Stimulated activated CD4-positive, alpha-beta T cell treated with anti-CD3 and anti-CD28 coated beads, Interleukin-1b, Interleukin-23, amount 100 ng/mL, for 24 hours (primary cell): ENCODE measurements around the gene TBC1D22B.
"Not testable (repeated sequence)": the region's sequence is repeated elsewhere in the genome, so short reads cannot be mapped to it uniquely, and the experiment has no call there.

ENCODE experiments used
- DNase-seq, 4 experiments: peaks; one replicate each; pipeline ENCODE4 v3.0.0-alpha.2; 2020; ENCODE audit warnings: low read depth in 4 of 4, low spot score in 1 of 4

Gene TBC1D22B

DNA sequence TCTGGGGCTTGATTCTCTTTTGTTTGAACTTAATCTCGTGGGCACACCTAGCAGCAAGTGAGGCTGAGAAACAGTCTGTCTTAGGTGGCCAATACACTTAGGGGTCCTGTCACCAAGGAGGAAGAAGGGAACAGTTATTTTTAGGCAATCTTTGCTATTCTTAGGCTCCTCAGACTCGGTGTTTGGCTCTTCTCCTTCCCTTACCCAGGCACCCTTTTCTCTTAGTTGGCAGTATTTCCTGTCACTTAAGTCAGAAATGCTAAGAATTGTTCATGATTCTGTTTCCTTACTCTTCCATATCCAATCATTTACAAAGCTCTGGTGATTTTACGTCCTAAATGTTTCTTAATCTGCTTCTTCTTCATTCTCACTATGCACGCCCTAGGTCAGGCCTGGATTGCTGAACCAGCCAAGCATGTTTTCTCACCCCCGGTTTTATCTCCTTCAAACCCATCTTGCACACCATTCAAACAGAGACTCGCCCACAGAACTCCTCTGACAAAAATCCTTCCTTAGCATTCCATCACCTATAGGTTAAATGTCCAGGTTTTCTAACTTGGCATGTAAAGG, 45.6 kb downstream of the TBC1D22B start:
- DNase-seq: no peak

DNA sequence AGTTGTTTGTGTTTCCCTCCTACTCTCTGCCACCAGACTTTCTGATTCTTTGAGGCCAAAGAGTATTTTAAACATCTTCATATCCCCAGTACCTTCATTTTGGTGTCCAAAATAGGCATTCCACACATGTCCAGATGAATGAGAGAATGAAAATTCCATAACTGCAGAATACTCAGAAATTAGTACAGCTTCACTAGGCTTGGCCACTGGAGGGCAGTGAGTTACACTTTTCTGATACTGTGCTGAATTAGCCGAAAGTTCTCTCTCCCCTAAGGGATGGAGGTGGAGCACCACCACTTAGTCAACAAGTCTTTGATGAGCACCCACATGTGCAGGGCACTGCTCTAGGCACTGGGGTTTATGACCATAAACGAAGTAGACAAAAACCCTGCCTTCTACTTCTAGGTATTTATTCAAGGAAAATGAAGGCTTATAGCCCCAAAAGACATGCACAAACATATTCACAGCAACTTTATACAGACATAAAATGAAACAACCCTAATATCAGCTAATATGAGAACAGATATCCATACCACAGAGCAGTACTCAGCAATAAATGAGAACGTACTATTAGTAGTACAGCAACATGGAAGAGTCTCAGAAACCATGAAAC, 46.4 kb downstream of the TBC1D22B start:
- no peak for DNase-seq

DNA sequence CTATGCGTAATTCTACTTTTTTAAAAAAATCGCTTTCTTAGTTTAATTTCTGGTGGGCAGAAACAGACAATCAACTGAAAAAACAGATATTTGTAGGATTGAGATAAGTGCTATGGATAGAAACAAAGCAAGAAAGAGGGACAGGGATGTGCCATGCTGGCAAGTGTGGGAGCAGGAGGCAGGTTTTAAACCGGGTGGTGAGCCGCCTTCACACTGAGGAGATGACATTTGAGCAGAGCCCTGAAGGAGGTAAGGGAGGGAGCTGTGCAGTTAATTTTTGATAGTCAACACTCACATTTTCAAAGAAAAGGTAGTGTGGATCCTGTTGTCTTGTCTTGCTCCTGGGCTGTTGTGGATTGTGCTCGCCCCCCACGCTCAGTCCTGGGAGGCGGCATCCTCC, 47.2 kb downstream of the TBC1D22B start:
- DNase-seq: no peak

DNA sequence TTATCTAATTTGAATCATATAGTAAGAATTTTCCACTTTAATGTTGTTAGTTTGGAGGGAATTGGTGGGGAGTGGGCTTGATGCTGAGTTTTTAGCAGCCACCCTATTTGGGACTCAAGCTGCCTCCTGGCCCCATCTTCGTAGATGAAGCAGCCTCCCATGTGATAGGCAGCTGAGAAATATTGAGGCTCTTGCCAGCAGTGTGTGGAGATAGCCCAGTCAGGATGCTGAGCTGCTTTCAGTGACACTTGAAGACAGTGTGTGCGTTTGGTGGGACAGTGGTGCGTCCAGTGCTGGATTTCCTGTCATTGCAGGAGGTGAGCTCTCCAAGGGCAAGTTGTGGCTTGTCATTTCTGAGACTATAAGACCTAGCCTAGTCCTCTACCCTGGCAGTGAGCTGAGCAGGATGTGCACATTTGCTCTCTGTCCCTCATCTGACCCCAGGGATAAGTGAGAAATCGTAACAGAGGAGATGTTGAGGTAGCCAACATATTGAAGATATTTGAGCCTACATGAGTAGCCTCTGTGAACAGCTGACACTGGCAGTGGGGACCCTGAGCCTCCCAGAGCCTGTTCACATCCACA, 48.4 kb downstream of the TBC1D22B start:
- no peak for DNase-seq

DNA sequence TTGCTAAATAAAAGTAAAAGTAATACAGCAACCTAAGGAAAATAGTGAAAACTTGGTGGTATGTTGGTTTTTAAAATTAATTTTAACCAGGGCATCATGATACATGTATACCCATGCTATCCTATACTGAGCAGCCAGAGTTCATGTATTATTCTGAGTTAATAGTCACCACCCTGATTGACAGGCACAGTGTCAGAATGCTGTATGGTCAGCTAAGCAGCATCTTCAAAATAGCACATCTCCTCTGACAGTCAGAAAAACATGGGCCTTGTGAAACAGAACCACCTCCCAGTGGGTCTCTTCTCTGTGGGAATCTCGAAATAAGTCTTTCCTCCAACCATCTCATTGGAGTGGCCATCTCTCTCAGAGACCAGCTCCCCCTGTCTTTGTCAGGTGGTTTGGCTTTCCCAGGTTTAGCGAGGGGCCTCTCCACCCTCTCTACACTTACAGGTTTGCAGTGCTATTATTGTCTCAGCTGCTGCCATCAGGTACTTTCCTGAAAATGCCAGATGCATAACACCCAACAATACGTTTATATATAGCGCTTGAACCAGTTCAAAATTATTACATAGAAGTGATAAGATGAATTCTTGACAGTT, 49.2 kb downstream of the TBC1D22B start:
- no peak for DNase-seq

DNA sequence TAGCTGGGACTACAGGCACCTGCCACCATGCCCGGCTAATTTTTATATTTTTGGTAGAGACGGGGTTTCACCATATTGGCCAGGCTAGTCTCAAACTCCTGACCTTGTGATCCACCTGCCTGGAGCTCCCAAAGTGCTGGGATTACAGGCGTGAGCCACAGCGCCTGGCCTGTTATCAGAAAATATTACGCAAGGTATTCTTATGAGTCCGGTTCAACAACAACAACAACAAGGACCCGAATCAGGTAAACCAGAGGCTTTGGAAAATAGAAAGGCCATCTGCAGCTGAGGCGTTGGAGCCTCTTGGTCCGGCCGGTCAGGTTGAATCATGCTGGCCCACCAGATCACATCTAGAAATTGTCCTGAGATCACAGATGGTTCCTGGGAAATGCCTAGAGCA, 49.9 kb downstream of the TBC1D22B start:
- not testable (repeated sequence) for DNase-seq

DNA sequence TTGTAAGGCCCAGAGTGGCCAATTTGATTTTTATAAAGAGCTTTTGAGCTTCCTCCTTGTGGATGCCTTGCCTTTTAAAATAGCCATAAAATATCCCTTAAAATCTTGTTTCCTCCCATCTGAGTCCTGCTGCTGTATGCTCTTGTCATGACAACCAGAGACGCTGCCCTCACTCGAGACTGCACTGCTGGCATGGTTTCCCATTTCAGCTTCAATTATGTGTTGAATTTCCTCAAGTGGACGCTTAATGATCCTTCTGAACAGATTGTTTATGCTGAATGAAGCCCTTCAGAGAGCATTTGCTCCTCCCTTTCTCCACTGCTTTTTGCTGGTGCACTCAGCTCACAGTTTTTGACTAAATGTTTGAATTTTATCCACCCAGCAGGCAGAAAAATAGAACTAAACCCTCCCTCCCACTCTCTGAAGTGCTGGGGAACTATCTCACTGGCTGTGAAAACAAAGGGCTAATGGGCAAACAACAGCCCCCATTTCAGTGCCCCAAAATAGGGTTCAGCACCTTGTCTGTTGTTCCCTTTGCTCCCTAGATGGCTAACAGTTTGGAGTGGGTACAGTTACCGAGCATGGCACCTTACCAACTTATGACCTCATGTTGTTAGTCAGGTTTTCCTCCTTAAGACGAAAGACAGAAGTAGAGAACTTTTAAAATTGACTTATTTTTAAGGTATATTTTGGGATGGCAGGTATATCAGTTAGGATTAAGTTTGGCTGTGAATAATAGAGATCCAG, 50.7 kb downstream of the TBC1D22B start:
- DNase-seq: no peak

DNA sequence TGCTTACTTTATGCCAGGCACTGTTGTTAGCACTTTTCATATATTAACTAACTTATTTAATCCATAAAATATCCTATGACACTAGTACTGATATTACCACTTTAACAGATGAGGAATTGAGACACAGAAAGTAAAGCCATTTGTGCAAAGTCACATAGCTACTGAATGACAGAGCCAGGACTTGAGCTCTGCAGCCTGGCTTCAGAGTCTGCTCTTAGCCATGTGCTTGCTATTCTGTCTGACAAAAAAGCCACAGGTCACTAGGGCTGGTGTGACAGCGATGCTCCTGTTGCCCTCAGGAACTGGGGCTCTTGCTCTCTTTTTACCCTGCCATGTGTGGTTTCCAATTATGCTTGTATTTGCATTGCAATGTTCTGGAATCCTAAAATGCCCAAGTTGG, 51.5 kb downstream of the TBC1D22B start:
- DNase-seq: no peak

DNA sequence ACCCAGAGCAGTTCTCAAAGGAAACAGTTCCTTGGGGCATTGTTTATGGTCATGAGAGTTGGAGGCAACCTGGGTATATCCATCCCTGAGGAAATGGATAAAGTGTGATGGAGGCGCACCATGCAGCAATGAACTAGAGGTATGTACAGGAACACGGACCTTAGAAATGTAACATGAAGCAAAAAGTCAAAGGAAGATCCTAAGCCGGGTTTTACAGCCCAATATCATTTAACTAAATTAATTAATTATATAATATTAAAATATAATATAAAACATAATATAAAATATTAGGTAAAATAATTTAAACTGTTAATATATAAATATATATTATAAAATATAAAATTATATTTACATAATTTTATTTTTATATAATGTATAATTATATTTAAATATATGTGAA, 52.1 kb downstream of the TBC1D22B start:
- no peak for DNase-seq

DNA sequence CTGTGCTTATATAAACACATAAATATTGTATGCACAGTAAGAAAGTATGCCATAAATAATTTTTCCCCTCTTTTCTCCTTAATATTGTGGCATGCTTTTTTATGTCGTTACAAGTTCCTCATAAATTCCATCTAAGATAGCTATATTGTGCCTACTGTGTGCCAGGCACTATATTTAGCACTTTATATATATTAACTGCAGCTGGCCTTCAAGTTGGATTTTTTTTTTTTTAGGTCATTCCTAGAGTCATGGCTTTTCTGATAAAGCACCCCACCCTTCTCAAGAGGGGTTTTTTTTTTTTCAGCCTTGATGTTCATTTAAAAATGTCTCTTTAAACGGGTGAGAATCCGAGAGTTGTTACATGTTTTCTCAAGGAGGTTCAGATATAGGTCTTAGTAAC, 53.4 kb downstream of the TBC1D22B start:
- DNase-seq: no peak

DNA sequence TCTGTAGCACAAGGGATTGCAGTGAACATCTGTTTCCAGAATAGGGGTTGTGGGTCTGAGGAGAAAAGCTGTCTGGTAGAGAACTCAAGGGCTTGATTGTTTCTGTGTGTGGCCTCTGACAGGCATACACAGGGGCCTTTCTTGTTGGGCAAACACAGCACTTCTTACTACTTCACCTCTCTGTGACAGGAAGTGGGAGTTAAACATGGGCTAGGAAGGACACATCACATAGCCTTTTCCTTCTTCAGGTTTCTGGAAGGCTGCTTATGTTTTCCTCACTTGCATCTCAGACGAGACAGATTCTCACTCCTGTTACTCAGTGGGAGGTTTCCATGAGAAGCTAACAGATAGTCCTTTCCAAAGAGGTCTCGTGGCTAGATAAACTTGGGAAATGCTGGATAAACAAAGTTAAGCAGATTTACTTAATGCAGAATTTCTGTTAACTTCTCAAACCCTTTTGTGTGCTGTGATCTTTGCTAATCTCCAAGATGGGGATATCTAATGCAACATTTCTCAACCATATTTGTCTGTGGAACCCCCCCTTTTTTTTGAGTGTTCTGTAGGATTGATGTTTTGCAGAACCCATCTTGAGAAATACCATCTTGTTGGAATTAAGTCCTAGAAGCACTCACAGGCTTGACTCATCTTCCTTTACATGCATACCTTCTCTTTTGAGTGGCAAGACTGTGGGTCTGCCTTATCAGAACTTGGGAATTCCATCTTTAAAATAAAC, 54.3 kb downstream of the TBC1D22B start:
- no peak for DNase-seq

DNA sequence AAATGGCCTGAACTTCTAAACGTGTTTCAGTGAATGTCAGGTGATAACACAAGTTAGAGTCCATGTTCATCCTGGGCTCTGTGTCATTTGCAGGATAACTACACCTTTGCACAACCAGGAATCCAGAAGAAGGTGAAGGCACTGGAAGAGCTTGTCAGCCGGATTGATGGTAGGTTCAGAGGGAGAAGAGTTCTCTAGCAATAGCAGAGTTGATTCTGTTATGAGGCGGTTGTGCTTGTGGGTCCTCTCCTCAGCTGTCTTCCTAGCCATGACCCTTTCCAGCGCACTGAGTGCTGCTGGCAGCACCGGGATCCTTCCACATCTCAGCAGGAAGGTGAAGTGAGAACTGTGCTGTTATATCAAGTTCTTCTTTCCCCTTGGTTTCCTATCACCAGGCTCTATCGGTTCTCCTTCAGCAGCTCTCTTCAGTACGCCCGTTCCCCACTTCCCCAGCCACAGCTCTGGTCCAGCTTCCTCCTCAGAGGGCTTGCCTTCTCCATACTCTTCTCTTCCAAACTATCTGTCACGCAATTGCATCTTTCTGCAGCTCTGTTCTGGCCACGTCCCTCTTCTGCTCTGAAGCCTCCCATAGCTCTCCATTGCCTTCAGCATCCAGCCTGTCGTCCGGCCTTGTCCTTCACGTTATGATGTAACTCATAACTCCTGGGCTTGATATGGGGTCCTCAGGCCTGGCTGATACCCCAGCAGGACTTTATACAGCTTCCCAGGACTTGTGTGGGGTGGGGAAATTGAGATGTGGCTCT, 56.3 kb downstream of the TBC1D22B start:
- DNase-seq: no peak

DNA sequence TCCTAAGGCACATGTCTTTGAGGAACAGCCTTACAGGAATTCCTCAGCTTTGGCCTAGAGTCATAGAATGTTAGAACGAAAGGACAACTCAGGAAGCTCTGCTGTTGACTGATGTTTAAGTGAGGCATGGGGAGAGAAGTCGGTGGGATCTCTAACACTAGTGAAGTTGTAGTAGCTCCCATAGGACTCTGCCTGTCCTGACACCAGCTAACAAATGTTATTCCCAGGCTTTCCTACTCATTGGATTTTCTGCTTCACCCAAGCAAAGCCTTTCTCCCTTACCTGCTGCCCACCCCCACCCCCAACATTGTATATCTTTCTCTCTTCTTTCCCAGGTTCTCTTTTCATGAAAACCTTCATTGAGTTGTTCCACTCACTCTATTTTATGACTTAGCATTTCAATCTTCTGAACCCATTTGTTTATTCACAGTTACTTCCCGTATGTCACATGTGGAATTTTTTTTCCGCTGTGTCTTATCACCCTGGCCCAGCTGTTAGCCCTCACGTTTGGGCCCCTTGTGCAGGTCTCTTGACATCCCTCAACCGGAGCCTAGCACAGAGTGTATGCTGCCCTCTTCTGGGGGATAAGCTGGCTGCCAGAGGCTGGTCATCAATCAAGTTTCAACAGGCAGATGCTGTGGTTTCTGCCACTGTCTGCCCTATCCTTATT, 57.0 kb downstream of the TBC1D22B start:
- peak in 1 of 4 experiments; percentile 13 for DNase-seq

DNA sequence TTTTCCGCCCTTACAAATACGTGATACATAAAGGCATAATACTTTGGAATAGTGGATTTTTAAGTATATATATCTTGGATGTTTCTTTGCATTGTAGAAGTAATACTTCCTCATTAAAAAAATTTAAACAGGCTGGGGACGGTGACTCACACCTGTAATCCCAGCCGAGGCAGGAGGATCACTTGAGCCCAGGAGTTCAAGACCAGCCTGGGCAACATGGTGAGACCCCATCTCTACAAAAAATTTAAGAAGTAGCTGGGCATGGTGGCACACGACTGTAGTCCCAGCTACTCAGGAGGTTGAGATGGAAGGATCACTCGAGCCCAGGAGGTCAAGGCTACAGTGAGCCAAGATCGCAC, 57.6 kb downstream of the TBC1D22B start:
- DNase-seq: no peak

DNA sequence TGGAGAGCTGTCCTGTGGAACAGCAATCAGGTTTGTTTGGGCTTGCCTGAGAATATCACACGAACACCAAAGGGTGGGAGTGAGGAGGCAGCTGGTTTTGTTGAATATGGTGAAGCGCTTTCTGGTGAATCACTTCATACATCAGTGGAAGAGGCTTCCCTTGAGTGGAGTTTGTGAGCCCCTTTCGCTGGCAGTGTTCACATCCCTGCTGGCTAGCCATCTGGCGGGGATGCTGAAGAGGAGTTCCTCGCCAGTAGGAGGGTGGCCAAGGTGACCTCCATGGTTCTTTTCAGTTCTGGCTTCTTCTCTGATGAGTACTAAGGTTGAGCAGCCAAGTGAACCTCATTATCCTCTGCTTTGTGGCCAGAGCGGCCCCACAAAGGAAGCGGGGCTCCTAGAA, 58.5 kb downstream of the TBC1D22B start:
- DNase-seq: no peak

DNA sequence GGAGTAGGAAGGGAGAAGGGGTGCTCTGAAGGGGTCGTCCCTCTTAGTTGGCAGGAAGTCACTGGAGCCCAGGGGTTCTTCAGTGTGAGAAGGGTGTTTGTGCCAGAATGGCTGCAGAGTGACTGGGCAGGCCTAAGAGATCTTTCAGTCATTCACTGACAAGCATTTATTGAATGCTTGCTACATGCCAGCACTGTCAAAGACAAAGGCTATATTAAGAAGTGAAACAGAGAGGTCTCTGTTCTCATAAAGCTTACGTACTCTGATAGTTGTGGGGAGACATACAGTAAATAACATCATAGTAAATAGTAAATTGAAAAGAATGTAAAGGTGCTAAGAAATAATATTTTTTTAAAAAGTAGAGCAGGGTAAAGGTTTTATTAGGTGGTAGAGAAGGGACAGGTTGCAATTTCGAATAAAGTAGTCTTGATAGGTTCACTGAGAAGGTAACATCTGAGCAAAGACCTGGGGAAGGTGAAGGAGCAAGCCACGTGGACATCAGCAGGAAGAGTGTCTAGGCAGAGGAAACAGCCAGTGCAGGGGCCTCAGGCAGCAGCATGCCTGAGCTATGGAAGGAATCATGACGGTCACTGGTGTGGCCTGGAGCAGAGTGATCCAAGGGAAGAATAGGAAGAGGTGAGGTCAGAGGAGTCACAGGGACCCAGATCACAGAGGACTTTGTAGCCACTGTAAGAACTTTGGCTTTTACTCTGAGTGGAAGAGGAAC, 59.9 kb downstream of the TBC1D22B start:
- DNase-seq: no peak

DNA sequence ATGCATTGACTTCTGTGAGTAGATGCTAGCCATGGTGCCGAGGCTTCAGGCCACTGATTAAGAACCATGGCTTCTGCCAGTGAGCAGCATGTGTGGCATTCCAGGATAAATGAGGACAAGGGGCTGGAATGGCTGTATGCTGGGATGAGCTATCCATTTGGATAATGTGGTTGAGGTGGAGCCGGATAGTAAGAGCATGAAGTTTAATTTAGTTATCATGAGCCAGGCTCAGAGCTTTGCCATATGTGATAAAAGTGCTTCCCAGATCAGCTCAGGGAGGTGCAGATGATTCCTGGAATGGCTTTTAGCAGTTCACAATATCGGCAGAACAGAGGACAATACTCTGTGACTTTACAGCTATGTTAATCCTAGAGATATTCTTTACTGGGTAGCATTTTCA, 61.6 kb downstream of the TBC1D22B start:
- DNase-seq: no peak

DNA sequence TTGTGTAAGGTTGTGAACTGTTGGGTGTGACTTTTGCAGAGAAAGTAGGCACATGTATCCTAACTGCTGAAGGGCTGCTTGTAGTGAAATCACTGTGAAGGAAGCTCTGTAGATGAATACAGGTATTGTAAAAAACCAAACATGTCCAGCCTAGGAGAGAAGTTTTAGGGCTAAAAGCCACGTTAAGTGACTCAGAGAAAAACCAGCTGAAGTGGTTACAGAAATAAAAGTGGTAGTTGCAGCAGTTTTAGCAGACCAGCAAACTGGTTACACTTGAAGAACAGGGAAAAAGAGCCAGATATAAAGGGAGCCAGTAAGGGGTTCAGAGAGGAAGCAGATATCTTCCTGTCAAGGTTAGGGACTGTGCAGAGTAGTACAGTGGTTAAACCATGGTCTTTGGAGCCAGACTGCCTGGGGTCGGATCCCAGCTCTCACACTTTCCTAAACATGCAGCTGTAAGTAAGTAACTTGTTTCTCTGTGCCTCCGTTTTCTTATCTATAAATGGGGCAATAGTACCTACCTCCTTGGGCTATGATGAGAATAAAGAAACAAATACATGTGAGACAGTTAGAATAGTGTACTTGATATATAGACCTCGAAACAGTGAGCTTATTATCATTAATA, 62.4 kb downstream of the TBC1D22B start:
- no peak for DNase-seq

DNA sequence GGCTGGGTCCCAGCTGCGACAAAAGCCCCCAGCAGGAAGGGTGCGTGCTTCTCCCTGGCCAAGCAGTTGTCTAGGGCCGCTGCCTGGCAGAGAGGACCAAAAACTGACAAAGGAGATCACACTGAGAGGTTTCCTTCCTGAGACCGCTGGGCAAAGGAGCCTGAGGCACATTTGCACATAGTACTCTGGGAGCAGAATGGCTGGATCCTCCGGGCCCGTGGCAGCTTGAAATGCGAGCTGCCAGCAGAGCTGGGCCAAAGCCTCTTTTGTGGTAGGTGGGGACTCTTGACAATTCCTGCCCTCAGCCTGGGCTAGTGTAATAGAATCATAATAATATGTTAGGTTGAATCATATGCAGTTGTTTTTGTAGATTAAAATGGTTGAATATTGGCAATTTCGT, 63.1 kb downstream of the TBC1D22B start:
- DNase-seq: no peak
